GM18517 (cell line): ENCODE results near the gene AGPAT2.

ENCODE experiments used
- ATAC-seq: cut with Tn5 transposase; IDR thresholded peaks from one replicate; pipeline ENCODE4 v1.9.1; 2021; ENCODE audit warnings: mild to moderate bottlenecking, moderate library complexity; ENCODE audit not compliant: unreplicated experiment

The AGPAT2 gene

GRCh38 chr9:136629001-136629878 is 58.0 kb downstream of the AGPAT2 start:
- ATAC-seq: no peak

GRCh38 chr9:136628268-136628667 is 59.0 kb downstream of the AGPAT2 start:
- ATAC-seq: no peak

GRCh38 chr9:136627703-136628102 is 59.6 kb downstream of the AGPAT2 start:
- no peak for ATAC-seq

DNA sequence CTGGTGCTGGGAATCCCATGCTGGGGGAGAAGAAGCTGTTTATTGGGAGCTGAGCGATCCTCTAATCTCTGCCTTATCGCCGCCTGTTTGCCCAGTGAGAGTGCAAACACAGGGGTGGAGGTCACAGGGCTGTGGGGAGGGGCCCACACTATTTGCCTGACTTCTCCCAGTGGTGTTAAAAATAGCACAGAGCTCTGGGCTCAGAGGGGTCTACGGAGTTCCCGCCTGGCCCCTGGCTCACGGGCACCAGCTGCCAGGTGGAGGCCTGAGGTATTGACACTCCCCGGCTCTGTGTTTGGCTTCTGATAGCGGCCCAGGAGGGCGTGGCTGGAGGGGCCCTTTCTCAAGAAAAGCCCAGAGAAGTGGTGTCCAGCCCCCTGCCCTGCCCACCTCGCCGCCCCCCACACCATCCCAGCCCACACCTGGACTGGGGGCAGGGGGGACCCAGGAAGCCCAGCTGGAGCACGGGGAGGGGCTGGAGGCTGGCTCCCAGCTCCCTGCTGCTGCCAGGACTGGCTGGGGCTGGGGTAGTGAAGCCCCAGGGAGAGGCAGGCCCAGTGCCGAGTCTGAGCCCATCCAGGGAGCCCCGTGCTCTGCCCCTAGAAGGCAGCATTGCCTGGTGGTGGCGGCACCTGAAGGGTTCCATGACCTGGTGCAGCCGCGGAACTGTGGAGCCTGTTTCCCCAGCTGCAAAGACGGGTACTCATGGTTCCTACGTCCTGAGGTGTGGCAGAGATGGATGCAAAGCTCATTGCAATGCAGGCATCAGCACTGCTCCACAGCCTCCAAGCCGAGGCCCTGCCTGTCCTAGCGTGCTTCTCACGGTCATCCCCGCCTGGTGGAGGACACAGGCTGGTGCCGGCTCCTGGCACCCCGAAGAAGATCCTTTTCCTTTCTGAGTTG is 60.3 kb downstream of the AGPAT2 start:
- no peak for ATAC-seq

GRCh38 chr9:136626066-136626725 is 61.1 kb downstream of the AGPAT2 start:
- ATAC-seq: no peak

DNA sequence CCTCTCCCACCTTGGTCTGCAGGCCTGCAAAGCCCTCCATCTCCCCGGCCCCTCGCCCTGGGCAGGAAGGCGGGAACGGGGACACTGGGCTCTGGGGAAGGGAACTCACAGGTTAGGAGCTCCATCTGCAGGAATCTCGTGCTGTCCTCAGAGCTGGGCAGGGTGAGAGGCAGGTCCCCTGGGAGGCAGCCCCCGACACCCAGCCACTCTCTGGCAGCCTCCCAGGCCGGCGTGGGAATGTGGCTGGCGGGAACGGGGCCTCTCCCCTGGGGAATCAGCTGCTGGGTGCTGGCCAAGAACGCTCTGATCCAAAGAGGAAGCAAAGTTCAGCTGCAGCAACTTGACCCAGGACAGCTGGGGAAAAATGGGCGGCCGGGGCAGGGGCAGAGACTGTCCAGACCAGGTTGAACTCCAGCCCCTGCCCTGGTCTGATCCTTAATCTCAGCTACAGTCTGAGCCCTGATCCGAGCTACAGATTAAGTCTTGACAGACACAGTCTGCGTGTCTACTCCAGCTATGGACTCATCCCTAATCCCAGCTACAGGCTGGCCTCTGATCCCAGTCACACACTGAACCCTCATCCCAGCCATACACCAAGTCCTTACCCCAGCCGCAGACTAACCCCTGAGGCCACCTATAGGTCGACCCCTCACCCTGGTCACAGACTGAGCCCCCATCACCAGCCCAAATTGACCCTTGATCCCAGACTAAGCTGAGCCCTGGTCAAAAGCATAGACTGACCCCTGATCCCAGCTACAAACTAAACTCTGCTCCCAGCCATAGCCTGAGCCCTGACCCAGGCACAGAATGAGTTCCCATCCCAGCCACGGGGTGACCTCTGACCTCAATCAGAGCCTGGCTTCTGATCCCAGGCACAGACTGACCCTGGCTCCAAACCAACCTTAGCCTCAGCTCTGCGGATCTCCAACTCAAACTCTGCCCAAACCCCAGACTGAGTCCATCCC is 61.9 kb downstream of the AGPAT2 start:
- ATAC-seq: no peak

- ATAC-seq: no peak
These were observed 62.9 kb downstream of the AGPAT2 start for GRCh38 chr9:136624184-136624951.

DNA sequence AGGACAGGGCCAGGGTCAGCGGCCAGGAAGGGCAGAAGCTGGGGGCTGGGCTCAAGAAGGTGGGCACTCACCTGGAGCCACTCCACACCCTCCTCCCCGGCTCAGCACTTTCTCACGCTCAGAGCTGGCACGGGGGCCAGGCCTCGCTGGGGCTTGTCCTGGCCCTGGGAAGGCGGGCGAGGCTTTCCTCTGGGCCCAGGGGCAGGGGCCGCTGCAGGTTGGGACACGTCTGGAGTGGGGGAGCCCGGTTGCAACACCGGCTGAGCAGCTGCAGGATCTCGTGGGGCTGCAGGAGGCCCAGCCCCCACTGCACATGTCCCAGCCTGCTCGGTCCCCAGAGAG is 63.4 kb downstream of the AGPAT2 start:
- no peak for ATAC-seq
